Stimulated activated CD4-positive, alpha-beta T cell treated with anti-CD3 and anti-CD28 coated beads, Interleukin-15, amount 100 ng/mL, for 48 hours (primary cell): ENCODE data around the gene CFAP97D2.

Experiments used
- DNase-seq, 2 donors: peaks; one replicate each; pipeline ENCODE4 v3.0.0-alpha.2; 2020; ENCODE audit warnings: low read depth in 2 of 2

The CFAP97D2 gene

DNA sequence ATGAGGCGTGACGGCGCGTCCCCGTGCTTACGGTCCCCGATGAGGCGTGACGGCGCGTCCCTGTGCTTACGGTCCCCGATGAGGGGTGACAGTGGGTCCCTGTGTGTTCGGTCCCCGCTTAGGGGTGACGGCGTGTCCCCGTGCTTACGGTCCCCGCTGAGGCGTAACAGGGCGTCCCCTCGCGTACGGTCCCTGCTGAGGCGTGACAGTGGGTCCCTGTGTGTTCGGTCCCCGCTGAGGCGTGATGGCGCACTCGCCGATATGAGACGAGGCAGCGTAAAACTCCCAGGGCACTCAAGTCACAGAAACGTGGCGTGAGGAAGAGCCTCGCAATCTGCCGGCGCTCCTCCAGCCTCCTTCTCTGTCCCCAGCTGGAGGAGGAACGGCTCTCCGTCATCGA, 20.9 kb downstream of the CFAP97D2 start:
- DNase-seq: no peak

DNA sequence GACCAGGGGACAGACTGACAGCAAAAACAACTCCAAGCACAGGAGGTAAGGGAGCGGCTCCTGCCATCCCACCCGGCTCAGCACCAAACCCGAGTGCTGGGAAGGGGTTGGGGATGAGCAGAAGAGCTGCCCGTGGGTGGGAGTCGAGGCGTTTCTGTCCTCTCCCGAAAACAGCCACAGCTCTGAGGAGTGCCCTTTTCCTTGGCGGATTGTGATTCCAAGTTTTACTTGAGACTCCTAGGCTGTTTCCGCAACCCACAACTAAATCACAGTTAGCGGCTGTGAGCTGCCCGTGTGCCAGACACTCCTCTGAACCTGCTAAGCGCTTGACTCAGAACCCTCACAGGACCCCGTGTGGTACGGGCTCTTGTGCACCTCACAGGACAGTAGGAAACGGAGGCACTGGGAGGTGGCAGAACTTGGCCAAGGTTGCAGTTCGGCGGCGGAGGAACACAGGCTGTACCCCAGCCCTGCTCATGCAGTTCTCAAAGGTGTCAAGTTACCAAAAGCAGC, 21.4 kb downstream of the CFAP97D2 start:
- DNase-seq: no peak

DNA sequence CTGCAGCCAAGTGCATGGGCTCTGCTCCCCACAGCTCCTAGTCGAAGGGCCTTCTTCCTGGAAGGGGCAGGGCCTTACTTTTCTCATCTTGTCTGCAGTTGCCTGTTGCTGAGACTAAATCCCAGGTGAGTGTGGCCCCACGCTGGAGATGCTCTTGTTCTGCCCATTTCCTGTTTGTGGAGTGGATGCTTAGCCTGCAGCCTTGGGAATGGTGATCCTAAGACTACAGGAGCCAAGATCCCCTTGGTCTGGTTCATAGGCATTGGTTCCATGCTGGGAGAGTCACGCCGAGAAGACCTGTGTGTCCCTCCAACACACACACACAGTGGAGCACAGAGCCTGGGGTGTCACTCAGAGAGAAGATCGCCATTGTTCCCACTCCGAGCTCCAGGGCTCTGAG, 23.5 kb downstream of the CFAP97D2 start:
- no peak for DNase-seq

DNA sequence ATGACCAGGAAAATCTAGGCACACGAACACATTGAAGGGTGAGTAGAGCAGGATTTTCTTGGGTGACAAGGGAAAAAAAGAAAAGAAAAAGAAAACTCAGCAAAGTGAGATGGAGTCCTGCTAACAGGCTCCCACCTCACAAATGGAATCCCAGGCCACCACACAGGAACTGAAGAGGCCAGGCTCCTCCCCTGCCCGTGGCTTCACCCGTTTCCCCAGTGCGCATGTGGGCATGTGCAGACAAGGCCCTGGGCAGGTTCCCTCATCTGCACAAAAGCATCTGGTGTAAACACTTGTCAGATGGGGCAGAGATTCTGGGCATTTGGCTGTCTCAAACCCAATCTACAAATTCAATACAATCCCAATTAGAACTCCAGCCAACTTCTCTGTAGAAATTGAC, 24.5 kb downstream of the CFAP97D2 start:
- DNase-seq: no peak

DNA sequence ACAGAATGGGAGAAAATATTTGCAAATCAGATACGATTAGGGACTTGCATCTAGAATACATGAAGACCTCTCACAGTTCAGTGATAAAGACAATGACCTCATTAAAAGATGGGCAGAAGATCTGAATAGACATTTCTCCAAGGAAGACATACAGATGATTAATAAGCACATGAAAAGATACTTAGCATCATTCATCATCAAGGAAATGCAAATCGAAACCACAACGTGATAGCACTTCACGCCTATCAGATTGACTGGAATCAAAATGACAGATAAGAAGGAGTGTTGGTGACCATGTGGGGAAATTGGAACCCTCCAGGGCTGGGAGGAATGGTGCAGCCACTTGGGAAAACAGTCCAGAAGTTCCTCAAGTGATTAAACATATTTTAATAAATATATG, 25.8 kb downstream of the CFAP97D2 start:
- DNase-seq: no peak

DNA sequence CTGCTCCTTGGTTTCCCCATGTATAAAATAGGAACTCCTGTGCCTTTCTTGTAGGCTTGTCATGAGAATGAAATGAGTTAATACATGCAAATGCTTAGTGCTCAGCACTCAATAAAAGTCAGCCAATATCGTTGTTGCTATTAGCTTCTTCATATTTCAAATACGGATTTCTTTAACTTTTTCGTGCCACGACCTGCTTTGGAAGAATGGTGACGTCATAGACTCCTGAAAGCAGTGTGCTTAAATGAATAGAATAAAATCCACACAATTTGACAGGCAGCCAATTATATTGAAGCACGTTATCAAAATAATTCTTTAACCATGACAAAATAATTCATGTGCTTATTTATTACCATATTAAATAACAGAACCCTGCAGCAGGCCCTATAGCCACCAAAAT, 29.1 kb downstream of the CFAP97D2 start:
- no peak for DNase-seq

DNA sequence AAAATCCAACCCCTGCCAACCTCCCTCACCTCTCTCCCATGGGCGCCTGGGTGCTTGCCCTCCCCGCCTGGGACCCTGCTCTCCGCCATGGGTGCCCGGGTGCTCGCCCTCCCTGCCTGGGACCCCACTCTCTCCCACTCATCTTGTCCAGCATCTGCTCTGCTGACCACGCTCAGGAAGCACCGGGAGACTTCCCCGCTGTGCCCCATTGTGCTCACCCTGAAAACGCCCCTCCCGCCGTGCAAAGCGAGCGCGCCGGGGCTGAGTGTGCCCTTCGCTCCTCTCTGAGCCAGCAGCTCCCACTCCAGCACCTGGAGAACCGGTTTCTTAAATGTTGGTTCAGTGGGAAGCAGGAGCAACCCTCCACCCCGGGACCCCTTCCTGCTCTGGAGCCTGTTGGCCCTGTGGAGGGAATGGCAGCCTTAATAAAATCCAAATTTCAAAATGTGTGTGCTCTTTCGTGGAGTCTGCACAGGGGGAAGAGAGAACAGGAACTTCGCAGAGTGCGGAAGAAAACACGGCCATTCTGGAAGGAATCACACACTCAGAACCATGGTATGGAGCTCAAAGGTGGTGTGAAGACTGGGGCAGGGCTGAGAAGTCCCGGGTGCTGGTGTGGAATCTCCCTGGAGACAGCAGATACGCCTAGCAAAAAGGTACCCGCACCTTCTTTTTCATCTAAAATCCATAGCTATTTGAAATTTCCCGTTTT, 32.5 kb downstream of the CFAP97D2 start:
- no peak for DNase-seq

DNA sequence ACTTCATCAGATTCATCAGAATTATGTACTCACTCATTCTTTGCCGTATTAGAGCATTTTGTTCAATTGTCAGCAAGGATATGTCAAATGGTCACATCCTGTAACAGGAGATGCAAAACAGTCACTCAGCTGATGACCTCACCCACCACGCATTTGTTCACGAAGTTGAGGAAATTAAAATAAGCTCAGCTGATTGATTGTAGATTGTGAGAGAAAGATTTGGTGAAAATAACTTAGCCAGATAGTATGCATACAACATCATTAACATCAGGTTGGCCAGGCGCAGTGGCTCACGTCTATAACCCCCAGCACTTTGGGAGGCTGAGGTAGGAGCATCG, 33.1 kb downstream of the CFAP97D2 start:
- DNase-seq: no peak

DNA sequence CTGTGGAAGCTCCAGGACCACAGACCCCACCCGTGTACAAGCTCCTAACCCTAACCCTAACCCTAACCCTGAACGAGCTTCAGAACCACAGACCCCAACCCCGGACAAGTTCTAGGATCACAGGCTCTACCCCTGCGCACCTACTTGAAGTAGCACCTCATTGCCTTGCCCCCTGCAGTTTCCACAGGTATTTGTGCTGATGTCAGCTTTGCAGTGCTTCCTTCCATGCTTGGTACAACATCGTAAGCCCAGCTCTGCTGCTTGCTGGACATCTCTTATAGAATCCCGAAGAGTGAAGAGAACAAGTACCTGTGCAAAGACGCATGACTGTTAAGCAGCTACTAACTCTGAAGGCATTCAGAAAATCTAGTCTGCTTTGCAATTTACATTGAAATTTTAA, 34.9 kb downstream of the CFAP97D2 start:
- DNase-seq: no peak

DNA sequence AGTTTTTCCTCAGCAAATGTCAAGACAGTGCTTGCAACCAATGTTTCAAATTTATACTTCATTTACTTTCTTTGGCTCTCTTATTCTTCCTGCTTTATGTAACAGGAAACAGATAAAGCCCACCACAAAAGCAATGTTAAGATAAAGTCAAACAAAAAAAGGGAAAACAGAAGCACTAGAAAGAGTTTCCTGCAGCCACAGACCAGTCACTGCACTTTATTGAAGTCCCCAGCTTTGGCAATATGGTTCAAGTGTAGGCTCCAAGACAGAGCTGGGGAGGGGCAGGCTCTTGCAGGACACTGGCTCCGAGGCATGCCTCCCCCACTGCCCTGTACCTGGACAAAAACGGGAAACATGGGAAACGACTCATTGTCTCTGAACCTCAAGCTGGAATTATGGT, 40.3 kb downstream of the CFAP97D2 start:
- DNase-seq: no peak

DNA sequence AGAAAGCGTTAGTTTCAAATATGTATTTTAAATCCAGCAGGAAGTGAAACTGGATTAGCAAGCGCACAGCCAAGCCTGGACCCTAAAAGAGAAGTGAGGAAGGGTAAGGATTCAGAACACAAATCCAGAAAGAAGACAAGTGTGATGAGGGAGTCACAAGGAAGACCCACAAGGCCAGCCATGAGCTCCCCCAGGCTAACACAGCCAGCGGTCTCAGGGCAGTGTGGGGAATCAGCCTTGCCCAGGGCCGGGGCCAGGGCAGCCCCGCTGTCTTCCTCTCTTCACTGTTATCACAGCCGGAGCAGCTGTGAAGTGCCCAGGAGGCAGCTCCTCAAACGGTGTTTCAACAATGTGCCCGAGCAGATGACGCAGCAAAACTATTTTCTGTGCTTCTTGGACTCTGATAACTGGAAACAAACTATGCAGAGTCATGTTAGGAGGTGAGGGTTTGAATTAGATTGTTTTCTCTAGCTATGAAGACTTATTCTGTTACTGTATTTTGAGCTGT, 43.5 kb downstream of the CFAP97D2 start:
- no peak for DNase-seq

DNA sequence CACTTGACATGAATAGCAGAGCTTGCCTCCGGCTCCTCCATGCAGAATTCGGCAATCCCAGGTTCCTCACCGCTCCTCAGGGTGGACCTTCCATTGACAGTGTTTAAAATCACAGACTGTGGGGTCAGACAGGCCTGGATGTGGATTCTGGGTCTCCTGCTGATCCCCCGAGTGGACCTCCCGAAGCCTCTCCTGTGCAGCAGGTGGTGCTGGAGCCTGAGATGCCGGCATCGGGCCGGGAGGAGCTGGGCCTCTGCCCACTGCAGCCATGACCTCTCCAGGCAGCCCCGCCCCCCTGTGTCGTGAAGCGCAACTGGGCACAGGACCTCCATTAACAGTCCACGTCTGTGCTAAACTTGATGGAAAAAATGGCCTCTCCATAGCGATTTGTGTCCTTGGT, 45.1 kb downstream of the CFAP97D2 start:
- DNase-seq: no peak

DNA sequence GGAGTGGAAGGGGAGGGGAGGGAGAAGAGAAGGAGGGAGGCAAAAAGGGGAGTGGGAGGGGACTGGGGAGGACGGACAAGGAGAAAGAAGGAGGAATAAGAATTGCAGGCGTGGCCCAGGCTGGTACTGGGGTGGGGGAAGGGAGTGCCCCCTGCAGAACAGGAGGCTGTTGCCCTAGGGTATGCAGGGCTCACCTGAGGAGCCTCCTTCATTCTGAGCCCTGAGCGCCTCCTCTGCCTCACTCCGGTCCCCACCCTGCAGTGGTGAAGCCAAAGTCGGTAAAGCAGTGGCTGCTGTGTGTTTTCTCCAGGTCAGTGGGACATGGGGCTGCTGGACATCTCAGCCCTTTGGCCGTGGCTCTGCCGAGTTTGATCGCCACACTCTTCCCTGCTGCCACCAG, 46.6 kb downstream of the CFAP97D2 start:
- no peak for DNase-seq

DNA sequence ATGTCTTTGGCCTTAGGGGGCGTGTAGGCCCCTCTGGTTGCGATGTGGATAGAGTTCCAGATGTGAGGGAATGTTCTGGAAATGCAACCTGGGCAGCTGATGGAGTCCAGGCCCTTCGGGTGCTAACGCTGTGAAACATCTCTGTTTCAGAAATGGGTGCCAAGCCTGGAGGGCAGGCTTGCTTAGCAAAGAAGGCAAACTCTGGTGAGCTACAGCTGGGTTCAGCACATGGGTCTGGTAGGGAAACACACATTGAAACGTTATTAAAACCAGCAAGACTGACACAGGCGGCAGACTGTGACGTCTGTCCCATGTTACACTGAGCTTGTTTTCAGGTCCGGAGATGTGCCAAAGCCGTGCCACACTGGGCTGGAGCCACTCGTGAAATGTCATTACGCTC, 47.0 kb downstream of the CFAP97D2 start:
- DNase-seq: no peak

DNA sequence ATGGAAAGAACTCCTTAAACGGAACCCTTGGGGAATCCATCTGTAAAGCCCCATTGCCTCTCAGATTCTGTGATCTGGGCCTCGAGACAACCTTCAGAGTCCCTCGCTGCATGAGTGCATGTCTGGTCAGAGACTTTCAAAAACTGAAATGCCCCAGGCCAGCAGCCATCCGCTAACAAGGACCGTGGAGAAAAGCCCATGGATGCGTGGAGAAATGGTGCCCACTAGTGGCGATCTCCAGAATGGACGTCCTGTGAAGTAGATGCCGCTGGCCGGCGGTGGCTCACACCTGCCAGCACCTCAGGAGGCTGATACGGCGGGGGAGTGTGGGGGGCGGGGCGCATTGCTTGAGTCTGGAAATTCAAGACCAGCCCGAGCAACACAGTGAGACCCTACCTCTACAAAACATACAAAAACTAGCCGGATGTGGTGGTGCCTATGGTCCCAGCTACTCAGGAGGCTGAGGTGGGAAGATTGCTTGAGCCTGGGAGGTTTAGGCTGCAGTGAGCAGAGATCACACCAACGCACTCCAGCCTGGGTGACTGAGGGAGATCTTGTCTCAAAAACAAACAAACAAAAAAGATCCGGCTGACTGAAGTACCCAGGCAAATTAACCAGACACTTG, 47.8 kb downstream of the CFAP97D2 start:
- peak; percentile 77 to 83 for DNase-seq

DNA sequence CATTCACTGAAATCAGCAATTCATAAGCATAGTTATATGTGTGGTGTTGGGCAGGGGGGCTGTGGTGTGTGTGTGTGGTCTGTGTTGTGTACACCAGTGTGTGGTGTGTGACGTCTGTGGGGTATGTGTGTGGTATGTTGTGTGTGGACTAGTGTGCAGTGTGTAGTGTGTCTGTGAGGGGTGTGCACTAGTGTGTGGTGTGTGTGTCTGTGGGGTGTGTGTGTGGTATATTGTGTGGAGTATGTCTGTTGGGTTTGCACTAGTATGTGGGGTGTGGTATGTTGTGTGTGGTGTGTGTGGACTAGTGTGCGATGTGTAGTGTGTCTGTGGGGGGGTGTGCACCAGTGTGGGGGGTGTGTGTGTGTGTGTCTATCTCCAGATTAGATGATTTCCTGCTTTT, 48.5 kb downstream of the CFAP97D2 start:
- DNase-seq: no peak

DNA sequence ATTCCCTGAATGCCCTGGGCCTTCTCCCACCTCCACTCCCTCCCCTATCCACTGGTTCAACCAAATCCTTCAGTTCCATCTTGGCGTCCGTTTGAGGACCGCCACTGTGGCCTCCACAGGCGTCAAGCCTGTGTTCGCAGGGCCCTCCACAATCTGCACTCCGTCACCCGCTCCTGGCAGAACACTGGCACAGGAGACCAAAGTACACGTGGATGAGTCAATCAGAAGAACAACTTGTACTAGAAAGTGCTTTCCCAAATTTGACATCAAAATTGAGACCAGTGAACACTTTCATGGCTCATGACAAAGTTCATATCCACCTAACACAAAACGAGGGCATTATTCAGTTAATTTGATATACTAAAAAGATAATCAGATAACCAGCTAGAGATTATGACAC, 49.1 kb downstream of the CFAP97D2 start:
- DNase-seq: no peak

DNA sequence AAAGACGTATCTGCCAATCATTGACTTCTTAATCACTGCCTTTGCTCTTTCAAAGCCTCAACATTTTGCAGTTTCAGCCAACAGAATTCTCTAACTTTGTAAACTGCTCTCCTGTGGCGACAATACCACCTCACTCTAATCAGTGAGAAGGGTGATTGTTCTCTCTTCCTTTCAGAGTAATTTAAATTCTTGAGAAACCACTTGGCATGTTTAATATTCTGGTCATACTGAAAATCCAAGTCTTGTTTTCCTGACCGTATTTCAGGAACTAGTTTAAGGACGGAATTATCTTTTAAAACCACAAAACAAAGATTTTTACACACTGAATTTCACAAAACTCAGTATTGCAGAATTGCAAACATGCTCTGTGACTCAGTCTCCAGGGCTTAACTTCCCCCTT, 50.4 kb downstream of the CFAP97D2 start:
- DNase-seq: no peak

DNA sequence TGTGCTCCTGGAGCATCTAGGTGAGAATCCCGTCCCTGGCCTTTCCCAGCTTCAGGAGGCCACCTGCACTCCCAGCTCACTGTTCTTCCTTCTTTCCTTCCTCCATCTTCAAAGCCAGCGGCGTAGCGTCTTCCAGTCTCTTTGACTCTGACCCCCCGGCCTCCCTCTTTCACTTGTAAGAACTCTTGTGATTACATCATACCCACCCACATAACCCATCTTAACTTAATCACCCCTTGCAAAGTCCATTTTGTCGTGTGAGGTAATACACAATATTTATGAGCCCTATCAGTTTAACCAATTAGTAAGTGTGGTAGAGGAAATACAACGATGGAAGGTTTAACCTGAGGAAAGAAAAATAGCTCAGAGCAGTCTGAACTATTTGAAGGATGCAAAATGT, 51.1 kb downstream of the CFAP97D2 start:
- no peak for DNase-seq

DNA sequence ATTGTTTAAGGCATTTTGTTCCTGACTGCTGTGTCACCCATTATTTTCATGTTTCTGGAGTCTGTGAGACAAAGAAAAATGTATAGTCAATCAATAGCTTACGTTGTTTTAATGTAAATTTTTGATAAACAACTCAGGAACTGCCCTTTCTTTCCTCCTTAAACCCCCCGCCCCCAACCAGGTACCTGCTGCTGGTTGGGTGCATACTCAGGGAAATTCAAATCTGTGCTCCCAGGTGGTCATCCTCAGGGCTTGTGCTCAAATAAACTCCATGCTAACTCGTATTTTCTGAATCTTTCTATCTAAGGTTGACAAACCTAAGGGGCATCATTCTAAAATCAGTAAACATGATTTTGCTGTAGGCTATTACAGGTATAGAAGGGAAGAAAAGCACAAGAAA, 51.5 kb downstream of the CFAP97D2 start:
- DNase-seq: no peak

DNA sequence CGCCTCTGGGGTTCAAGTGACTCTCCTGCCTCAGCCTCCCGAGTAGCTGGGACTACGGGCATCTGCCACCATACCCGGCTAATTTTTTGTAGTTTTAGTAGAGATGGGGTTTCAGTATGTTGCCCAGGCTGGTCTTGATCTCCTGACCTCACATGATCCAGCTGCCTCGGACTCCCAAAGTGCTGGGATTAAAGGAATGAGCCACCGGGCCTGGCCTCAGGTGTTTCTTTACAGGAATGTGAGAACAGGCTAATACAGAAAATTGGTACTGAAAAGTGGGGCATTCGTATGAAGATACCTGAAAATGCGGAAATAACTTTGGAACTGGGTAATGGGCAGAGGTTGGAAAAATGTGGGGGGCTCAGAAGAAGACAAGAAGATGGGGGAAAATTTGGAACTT, 52.8 kb downstream of the CFAP97D2 start:
- DNase-seq: no peak

DNA sequence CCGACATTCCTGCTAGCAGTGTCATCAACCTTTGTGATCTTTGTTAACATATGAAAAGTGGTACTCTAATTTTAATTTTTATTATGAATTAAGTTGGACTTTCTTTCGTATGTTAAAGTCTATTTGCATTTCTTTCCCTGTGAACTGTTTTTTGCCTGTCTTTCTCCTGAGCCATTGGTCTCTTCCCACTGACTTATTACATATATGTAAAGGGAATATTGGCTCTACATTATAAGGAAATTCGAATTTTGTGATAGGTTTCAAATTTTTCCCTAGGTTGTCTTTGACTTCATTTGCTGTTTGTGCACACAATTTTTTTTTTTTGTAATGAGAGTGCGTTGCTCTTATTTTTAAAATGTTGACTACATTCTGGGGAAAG, 55.2 kb downstream of the CFAP97D2 start:
- DNase-seq: no peak

DNA sequence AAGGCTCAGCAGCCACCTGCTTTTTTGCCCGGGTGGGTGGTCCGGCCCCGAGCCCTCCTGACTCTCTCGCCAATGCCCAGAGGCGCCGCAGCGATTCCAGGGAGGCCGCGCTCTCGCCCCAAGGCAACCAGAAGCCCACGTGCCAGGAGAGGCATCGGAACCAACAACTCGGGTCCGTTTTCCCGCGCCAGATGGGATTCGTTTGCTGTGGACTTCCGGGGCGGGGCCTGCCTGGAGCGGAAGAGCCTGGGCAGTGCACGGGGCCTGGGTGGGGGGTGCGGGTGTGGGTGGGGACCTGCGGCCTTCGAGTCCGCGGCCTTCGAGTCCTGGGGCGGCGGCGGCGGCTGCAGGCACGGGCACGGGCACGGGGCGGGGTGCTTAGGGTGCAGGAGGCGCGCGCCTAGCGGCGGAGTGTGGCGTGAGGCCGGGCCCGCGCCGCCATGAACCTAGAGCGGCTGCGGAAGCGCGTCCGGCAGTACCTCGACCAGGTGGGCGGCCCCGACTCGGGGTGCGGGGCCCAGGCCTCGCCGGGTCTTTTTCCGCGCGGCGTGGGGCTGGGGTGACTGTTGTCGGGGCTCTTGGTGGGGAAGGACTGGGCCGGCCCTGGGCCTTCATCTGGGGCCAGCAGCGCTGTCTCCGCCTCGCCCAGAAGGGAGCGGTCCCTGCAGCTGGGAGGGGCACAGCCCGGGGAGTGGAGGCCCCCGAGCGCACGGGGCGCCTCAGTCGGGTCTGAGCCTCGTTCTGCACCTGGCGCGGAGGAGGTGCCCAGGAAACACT, 55.8 kb downstream of the CFAP97D2 start, which contains the start of gene CDC16:
Gene CDC16, plus strand, starts transcription at position 253 of the 777 bp plus-strand sequence. Its CDS starts 188 bp downstream, at position 441.
- DNase-seq: peak; percentile 88 to 93
